HG03565 (cell line): ENCODE data around the gene BRME1.
A peak's percentile ranks its signal among the peaks of the same experiment; 100 is the strongest.
"Not testable (repeated sequence)": the region's sequence is repeated elsewhere in the genome, so short reads cannot be mapped to it uniquely, and the experiment has no call there.

Experiments
- ATAC-seq: cut with Tn5 transposase; IDR thresholded peaks from one replicate; pipeline ENCODE4 v1.9.1; 2021; ENCODE audit warnings: mild to moderate bottlenecking, moderate library complexity; ENCODE audit not compliant: unreplicated experiment

The BRME1 gene

DNA sequence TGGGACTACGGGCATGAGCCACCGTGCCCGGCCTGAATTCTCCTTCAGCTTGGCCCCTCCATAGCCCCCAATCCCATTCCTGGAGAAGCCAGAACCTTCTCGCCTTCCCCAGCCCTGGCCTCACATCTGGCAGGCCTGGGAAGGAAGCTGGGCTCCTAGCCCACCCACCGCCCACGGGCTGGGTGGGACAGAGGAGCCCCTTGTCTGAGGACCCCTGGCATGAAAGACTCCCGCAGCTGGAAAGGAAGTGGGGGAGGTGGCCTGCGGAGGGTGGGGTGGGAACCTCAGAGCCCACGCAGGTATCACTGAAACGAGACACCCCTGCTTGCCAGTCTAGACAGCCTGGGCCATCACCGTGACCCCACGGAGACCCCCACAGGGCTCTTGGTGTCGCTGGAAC lies 36.6 kb downstream of the BRME1 start:
- no peak for ATAC-seq

DNA sequence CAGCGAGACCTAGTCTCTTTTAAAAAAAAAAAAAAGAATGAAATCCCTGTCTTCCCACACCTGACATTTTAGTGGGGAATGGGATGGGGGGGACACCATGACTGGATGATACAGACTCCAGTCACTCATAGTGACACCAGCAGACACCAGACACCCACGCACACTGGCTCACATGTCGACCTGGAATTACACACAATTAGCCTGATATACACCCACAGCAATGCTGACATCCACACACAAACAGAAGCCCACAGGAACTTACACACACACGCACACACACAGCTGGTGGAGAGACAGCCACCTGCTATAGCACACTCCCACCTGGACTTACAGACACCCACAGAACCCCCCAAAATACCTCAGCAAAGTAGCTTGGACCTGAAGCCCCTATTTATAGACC lies 37.3 kb downstream of the BRME1 start:
- ATAC-seq = no peak

DNA sequence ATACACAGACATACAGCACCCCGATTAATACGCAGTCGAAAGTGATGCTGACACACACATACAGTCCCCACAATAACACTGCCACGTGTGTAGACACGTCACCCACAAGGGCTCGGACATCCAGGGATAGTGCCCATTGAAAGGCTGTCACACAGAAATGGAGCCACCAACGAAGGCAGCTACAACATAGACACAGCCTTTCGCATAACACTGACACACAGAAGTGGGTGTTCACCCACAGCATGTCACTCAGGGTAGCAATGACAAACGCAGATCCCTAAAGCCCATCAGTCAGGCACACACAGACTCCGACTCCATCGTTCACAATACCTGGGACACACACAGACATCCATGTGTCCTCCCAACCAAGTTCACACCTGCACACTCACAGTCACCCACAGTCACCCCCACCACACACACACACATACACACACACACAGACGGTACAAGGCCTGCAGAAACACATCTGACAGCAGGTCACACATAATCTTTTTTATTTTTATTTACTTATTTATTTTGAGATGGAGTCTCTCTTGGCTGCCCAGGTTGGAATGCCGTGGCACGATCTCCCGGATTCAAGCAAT lies 39.4 kb downstream of the BRME1 start:
- ATAC-seq = no peak

DNA sequence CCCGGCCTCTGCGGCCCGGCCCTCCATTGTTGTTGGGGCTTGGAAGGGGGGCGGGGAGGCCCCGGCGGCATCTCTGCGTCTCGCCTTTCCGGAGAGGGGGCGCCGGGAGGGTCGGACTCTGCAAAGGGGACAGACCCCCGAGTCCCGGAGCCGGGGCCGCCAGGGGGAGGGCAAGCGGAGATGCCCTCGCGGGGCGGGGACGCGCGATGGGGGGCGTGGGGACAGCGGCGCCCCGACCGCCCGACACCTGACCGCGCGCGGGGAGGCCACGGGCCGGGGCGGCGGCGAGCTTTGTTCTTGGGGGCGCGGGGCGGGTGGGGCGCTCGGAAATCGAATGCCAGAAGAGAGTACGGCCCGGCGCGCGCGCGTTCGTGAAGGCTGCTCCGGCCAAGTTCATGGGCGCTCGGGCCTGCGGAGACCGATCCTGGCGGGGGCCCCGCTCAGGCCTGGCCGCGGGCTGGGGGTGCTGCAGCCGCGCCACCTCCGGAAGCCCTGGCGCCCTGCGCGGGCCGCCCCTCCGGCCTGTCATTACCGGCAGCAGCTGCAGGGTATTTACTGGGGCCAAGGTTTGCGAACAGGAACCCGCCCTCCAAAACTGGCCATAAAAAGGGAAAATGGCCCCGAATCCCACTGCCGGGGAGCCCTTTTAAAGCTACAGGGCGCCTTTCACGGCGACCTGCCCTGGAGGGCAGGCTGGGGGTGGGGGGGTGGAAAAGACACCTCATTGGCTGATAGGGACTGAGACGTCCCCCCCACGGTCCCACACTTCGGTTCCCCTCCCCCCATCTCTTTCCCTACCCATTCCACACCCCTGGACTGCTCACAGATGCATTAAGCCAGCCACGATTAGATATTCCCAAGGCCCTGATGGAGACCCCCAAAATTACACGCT lies 40.1 kb downstream of the BRME1 start:
- ATAC-seq = no peak

DNA sequence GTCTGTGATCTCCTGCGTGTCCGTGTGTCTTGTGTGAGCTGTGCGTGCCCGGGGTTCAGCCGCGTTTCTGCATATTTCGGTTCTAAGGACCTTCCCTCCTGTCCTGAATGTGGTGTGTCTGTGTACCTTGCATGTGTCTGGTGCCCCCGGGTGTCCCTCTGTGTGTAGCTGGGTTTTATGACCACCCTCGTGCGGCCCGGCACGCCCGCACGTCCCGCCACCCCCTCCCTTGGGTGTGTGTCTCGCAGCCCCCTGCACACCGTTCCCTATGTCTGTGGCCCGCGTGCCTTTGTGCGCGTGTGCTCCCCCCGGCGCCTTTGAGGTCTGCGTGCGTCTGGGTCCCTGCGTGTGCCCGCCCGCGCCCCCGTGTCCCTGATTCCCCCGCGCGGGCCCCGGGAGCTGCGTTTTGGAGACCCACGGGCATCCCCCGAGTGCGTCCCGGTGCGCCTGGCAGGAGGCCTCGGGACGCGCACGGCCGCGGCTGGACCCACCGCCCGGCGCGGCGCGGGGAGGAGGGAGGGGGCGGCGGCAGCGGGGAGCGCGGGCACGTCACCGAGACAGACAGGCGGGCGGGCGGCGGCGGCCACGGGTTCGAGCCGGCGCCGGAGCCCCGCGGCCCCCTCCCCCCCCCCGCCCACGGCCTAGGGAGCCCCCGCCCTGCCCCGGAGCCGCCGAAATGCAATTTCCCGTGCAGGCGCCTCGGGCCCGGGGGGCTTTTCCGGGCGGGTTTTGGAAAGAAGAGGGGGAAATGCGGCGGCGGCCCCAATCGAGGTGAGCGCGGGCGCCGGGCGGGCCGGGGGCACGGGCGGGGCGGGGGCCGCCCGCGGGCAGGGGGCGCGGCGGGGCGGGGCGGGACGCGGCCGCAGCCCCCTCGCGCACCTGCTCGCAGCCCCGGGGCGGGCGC lies 41.0 kb downstream of the BRME1 start:
- no peak for ATAC-seq

DNA sequence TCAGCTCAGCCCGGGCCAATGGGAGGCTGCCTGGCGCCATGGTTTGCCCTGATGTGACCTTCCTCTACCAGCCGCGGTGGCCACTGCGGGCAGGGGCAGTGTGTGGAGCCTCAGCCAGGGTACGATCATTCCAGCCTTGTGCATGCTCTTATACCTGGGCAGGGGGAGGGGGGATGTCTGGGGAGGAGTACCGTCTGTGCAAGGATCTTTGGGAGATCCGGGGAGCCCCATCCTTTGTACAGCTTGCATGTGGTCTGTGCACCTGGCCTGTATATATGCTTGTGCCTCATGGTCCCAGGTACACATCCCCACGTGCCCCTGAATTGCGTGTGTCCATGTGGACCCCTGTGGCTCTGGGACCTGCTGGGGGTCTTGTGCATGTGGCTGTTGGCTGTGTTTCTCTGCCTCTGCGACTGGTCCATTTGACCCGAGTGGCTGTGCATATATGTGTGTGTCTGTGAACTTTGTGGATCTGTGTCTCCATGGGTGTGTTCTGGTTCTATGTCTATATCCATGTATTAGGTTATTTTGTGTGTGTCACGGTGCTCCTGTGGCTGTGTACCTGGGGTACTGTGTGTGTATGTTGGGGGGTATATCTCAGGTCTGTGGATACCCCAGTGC lies 41.8 kb downstream of the BRME1 start:
- no peak for ATAC-seq

DNA sequence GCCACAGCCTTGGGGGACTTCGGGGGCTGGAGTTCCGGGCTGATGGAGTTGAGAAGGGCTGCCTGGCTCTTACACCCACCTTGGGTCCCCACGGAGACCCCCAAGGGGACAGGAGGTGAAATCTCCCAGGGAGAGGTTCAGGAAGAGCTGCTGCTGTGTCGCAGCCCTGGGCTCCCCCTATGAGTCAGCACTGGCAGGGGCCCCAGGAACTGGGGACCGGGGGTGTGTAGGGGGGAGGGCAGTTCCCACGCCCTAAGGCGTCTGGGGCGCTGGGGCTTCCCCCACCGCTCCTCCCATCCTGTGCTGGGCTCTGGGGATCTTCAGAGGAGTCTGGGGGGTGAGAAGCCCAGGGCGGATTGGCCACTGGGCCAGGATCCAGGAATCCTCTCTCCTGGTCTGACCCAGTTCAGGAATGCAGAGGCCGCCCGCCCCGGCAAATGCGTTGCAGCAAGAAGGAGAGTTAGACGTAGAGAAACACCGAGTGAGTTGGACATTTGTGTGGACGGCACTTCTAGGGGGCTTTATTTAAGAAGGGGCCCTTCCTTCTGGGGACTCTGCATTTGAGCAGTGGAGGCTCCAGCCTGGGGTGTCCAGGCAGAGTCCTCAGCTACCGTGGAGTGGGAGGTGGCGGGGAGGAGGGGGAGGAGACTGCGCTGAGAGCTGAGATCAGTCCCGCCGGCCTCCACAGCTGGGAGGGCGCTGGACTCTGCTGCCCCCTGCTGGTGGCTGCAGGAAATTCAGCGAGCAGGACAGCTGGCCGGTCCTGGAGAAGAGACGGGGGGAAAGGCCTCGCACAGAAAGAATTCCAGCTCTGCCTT lies 44.0 kb downstream of the BRME1 start:
- ATAC-seq = peak; percentile 55

DNA sequence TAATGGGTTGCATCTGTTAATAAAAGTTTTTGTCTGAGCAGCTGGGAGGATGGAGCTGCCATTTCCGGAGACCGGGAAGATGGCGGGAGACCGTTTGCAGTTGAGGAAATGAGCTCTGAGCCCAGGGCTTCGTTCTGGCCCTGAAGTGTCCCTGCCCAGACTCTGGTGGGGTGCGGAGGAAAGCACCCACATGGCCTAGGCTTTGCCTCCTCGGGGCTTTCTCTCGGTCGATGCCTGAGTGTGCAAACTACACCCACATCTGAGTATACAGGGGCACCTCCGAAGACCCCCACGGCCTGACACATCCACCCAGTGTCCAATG lies 44.6 kb downstream of the BRME1 start:
- ATAC-seq = no peak

DNA sequence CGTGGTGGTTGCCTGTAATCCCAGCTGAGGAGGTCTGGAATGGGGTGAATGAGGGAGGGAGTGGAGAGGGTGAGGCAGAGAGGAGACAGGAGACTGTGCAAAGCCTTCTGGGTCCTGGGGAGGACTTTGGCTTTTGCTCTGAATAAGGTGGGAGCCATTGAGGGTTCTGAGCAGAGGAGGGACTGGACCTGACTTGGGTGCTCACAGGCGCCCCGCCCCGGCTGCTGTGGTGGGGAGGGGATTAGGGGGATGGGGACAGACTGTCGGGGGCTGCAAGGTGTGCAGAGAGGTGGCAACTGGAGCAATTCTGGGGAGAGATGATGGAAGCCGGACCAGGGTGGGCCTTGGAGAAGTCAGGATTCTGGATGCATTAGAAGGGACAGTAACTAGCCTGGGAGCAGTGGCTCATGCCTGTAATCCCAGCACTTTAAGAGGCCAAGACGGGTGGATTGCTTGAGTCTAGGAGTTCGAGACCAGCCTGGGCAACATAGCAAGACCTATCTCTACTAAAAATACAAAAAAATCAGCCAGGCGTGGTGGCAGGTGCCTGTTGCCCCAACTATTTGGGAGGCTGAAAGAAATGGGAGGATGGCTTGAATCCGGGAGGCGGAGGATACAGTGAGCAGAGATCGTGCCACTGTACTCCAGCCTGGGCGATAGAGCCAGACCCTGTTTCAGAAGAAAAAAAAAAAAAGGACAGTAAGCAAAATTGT lies 45.1 kb downstream of the BRME1 start:
- no peak for ATAC-seq

DNA sequence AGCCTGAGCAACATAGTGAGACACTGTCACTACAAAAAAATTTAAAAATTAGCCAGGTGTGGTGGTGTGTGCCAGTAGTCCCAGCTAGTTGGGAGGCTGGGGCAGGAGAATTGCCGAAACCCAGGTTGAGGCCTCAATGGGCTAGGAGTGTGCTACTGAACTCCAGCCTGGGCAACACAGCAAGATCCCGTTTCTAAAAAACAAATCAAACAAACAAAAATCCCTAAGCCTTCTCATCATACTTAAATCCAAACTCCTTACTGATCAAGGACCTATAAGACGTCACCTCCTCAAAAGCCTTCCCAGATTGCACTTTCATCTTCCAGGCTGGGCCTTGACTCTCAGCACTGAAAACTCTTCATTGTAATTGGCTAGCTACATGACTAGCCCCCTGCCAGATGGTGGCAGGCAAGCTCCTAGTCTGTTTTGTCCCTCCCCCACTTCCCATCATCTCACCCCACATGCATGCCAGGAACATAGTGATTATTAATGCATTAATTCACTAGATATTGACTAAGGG lies 46.5 kb downstream of the BRME1 start:
- ATAC-seq = no peak

DNA sequence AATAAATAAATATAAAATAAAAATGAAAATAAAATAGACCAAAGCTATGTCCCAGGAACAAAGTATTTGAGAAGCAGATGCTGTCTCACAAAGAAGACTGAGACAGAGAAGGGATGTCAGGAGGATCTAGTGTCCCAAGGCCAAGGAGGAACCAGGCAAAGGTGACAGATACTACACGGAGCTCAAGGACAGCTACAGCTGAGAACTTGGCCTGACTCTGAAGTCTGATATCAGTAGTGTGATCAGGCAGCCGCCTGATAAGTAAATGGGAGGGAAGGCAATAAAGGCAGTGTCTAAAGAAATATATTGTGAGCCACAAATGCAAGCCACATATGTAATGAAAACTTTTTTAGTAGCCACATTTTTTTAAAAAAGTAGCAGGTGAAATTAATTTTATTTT lies 49.4 kb downstream of the BRME1 start:
- no peak for ATAC-seq

DNA sequence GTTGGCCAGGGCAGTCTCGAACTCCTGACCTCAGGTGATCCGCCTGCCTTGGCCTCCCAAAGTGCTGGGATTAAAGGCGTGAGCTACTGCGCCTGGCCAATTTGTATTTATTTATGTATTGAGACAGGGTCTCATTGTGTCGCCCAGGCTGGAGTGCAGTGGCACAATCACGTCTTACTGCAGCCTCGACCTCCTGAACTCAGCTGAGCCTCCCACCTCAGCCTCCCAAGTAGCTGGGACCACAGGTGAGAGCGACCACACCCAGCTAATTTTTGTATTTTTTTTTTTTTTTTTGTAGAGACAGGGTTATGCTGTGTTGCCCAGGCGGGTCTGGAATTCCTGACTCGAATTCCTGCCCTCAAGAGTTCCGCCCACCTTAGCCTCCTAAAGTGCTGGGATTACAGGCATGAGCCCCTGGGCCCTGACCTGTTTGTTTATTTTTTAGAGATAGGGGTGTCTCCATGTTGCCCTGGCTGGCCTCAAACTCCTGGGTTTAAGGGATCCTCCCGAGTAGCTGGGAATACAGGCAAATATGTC lies 53.7 kb downstream of the BRME1 start:
- ATAC-seq = not testable (repeated sequence)

DNA sequence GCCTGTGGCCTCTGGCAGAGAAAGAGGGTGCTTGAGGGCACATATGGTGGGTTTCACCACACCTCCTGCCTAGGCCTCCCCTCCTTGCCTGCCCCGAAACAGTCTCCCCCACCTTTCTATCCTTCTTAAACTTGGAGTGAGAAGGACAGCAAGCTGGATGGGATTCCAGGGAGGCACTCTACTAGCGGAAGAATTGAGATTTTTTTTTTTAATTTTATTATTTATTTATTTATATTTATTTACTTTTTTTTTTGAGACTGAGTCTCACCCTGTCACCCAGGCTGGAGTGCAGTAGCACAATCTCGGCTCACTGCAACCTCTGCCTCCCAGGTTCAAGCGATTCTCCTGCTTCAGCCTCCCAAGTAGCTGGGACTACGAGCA lies 54.2 kb downstream of the BRME1 start:
- not testable (repeated sequence) for ATAC-seq

DNA sequence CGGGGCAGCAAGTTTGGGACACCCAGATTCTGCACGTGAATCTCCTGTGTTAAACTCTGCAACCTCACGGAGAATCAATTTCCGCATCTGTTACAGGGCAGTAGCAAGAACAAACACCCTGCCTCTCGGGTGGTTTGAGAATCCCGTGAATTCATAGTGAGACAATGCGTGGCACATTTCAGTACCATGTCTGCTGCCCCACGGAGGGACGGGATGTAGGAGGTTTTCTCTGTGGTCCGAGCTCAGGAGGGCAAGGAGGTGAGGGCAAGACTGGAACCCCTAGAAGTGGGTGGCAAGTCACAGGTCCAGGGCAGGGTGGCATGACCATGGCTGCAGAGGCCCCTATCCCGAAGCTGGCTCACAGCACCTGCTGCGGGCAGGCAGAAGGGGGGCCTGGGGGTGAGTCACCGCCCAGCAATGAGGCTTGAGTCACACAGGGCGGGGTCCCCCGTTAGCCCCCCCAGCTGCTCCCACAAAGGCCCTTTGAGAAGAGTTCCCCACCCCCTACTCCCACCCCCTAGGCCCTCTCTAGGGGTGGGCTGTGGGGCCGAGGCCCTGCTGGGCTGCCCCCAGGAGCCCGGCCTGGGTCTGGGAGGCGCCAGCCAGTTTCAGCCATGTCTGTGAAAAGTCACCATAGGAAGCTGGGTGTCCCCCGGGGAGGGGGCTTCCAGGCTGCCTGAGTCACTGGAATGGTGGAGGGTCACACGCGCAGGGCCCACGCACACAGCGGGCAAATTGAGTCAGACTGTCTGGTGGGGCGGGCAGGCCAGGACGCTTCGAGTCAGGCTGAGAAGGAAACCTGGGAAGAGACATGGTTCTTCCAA lies 54.8 kb downstream of the BRME1 start:
- ATAC-seq = no peak

DNA sequence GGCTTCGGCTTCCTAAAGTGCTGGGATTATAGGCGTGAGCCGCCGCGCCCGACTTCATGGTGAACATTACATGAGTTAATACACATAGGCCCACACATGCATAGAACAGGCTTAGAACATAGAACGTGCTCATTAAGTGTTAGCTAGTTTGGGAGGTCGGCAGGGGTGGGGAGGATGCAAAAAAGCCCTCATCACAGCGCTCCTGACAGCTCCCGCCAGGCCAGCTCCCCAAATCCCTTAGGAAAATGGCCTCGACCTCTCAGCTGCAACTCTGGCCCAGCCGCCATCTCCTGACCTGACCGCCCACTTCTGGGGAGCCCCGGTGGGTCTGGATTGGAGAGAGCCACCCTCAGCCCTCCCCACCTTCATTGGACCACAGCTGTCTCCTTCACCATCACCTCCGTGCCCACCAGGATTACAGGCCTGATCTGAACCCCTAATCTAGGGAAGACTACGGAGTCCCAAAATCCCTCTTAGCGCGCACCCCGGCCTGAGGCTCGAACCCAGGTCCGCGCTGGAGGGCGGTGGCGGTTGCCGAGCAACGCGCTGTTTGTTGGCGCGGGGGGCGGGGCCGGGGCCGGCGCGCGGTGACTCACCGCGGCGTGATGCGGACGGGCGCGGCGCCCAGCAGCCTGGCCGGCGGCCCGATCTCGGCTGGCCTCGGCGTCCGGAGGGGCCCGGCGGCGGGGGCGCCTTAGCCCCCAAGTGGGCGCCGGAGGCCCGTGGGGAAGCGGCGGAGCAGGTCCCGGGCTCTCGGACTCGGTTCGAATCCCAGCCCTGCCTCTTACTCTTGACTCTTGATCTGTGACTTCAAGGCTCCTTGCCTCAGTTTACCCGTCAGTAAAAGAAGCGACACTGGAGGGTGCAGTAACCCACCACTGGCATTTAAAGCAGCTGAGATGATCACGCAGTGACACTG lies 55.7 kb downstream of the BRME1 start:
- ATAC-seq = no peak

DNA sequence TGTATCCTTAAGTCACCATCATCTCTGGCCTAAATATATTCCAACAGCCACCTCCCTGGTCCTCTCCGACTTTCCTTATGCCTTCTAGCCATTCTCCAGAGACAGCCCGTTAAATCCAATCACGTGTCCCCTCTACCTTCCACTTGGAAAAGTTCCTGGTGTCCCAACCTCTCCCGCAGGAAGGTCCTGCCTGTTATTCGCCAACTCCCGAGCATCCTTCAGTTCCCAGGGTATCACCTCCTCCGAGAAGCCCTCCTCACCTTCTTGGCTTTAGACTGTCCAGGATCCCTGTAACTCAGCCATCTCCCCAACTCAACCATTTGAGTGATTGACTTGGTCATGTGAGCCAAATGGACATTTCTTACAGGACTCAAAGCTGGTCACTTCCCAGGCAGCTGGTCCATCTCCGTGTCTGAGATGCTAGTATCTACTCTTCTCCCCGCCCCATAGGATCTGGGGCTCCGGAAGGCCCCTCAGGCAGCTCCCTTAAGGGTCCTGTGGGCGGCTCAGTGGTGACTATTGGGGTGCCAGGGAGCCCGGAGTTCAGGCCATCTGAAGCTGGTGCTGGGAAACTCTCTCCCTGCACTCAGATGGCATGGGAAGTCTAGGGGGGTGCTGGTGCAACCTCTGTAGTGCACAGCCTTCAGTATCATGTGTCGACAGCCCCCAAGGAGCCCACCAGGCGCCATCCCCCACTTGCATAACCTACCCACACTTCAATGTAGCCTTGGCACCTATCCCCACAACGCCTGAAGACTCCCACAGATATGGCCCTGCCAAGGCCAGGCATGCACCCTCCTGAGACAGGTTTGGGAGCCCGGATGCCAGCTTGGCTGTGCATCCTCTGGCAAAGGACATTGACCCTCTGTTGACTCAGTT lies 56.9 kb downstream of the BRME1 start:
- no peak for ATAC-seq

DNA sequence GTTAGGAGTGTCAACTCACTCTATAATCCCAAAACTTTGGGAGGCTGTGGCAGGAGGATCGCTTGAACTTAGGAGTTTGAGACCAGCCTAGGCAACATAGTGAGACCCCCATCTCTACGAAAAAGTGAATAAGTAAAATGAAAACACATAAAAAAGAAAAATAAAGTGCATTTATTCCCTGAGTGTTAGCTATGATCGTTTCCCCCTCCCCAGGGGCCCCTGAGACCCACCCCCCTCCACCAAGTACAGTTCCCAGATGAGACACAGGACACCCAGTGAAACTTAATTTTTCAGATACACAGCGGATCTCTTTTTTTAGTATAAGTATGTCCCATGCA lies 57.6 kb downstream of the BRME1 start:
- no peak for ATAC-seq
